H9 (cell line): Measurements from ENCODE around the gene MALAT1. TPM values are rescaled to one million over a fixed set of nuclear protein-coding genes. Genes with fewer than 3 reads are reported as not detected.

Source experiments
- DNase-seq: peaks from one replicate; pipeline ENCODE4 v3.0.0-alpha.2; 2017
- H2AFZ ChIP-seq: one replicate; pipeline ENCODE4 v1.6.1; 2013; ENCODE audit warnings: mild to moderate bottlenecking, low read length, control low read depth, moderate library complexity
- H2AK5ac ChIP-seq: 2 replicates; pipeline ENCODE4 v1.6.1; 2013; ENCODE audit warnings: low read length, control low read depth, mixed read lengths; ENCODE audit not compliant: insufficient read length
- H2BK120ac ChIP-seq: one replicate; pipeline ENCODE4 v1.6.1; 2013; ENCODE audit warnings: low read depth, mild to moderate bottlenecking, low read length, control low read depth, inconsistent platforms; ENCODE audit not compliant: poor library complexity, severe bottlenecking
- H2BK12ac ChIP-seq: 2 replicates; pipeline ENCODE4 v1.6.1; 2013; ENCODE audit warnings: low read length, control low read depth, mixed read lengths, low read depth; ENCODE audit not compliant: insufficient read length
- H2BK15ac ChIP-seq: 2 replicates; pipeline ENCODE4 v1.6.1; 2013; ENCODE audit warnings: low read depth, low read length, control low read depth
- H2BK20ac ChIP-seq: one replicate; pipeline ENCODE4 v1.6.1; 2013; ENCODE audit warnings: low read depth, mild to moderate bottlenecking, low read length, control low read depth, inconsistent platforms; ENCODE audit not compliant: poor library complexity, severe bottlenecking
- H2BK5ac ChIP-seq: 2 replicates; pipeline ENCODE4 v1.6.1; 2013; ENCODE audit warnings: low read length, control low read depth, mixed read lengths; ENCODE audit not compliant: insufficient read length
- H3K14ac ChIP-seq: 2 replicates; pipeline ENCODE4 v1.6.1; 2013; ENCODE audit warnings: low read length, control low read depth; ENCODE audit not compliant: insufficient read depth
- H3K18ac ChIP-seq: 2 replicates; pipeline ENCODE4 v1.6.1; 2013; ENCODE audit warnings: low read depth, mild to moderate bottlenecking, mixed read lengths, low read length, control low read depth; ENCODE audit not compliant: insufficient read length
- H3K23ac ChIP-seq: 2 replicates; pipeline ENCODE4 v1.6.1; 2013; ENCODE audit warnings: low read length, control low read depth, mixed read lengths, low read depth; ENCODE audit not compliant: insufficient read length
- H3K23me2 ChIP-seq: 2 replicates; pipeline ENCODE4 v1.6.1; 2013; ENCODE audit warnings: low read depth, mild to moderate bottlenecking, mixed read lengths, low read length, control low read depth; ENCODE audit not compliant: insufficient read length, poor library complexity, severe bottlenecking
- H3K27ac ChIP-seq: 2 replicates; pipeline ENCODE4 v1.5.1; 2013; ENCODE audit warnings: low read length, control low read depth, mixed read lengths, low read depth; ENCODE audit not compliant: insufficient read length
- H3K27me3 ChIP-seq: 2 replicates; pipeline ENCODE4 v1.6.1; 2013; ENCODE audit warnings: low read length, control low read depth, inconsistent platforms; ENCODE audit not compliant: insufficient read depth
- H3K4ac ChIP-seq: 2 replicates; pipeline ENCODE4 v1.6.1; 2013; ENCODE audit warnings: low read depth, mild to moderate bottlenecking, control low read depth, inconsistent platforms, low read length, moderate library complexity
- H3K4me1 ChIP-seq: 2 replicates; pipeline ENCODE4 v1.6.1; 2013; ENCODE audit warnings: low read length, control low read depth, inconsistent platforms; ENCODE audit not compliant: insufficient read depth
- H3K4me2 ChIP-seq: 2 replicates; pipeline ENCODE4 v1.6.1; 2013; ENCODE audit warnings: low read length, control low read depth, mixed read lengths; ENCODE audit not compliant: insufficient read length, insufficient read depth
- H3K56ac ChIP-seq: 2 replicates; pipeline ENCODE4 v1.6.1; 2013; ENCODE audit warnings: low read depth, mild to moderate bottlenecking, mixed read lengths, low read length, control low read depth; ENCODE audit not compliant: insufficient read length
- H3K79me1 ChIP-seq: 2 replicates; pipeline ENCODE4 v1.6.1; 2013; ENCODE audit warnings: low read depth, mild to moderate bottlenecking, moderate library complexity, low read length, control low read depth, inconsistent platforms; ENCODE audit not compliant: insufficient read depth, poor library complexity, severe bottlenecking
- H3K79me2 ChIP-seq: 2 replicates; pipeline ENCODE4 v1.6.1; 2013; ENCODE audit warnings: low read length, control low read depth, inconsistent platforms; ENCODE audit not compliant: insufficient read depth
- H3K9ac ChIP-seq: 2 replicates; pipeline ENCODE4 v1.6.1; 2013; ENCODE audit warnings: low read length, control low read depth, mixed read lengths; ENCODE audit not compliant: insufficient read length; ENCODE audit errors: extremely low read depth
- H3K9me3 ChIP-seq: one replicate; pipeline ENCODE4 v1.6.1; 2013; ENCODE audit warnings: low read depth, low read length, inconsistent platforms; ENCODE audit not compliant: control insufficient read depth
- H3T11ph ChIP-seq: one replicate; pipeline ENCODE4 v1.6.1; 2013; ENCODE audit warnings: mild to moderate bottlenecking, low read length, control low read depth, inconsistent platforms
- H4K20me1 ChIP-seq: one replicate; pipeline ENCODE4 v1.6.1; 2013; ENCODE audit not compliant: control insufficient read depth, insufficient read length, insufficient read depth
- H4K5ac ChIP-seq: 2 replicates; pipeline ENCODE4 v1.6.1; 2013; ENCODE audit warnings: low read depth, mild to moderate bottlenecking, mixed read lengths, low read length, control low read depth; ENCODE audit not compliant: insufficient read length
- H4K8ac ChIP-seq: replicated peaks from 2 replicates; pipeline ENCODE4 v1.6.1; 2013; ENCODE audit warnings: low read length, control low read depth, mixed read lengths, low read depth; ENCODE audit not compliant: insufficient read length
- H4K91ac ChIP-seq: 2 replicates; pipeline ENCODE4 v1.6.1; 2013; ENCODE audit warnings: low read depth, mild to moderate bottlenecking, moderate library complexity, mixed read lengths, low read length, control low read depth; ENCODE audit not compliant: insufficient read length
- H3K27ac Mint-ChIP-seq, 3 experiments: 2 replicates in 2 of 3; 3 replicates in 1 of 3; pipeline ENCODE4 v1.8.0; 2020 to 2021; ENCODE audit warnings: mixed read lengths in 3 of 3, mild to moderate bottlenecking in 1 of 3, moderate library complexity in 1 of 3
- H3K27me3 Mint-ChIP-seq: 2 replicates; pipeline ENCODE4 v1.8.0; 2021; ENCODE audit warnings: low read depth, mild to moderate bottlenecking, moderate library complexity, mixed read lengths
- H3K36me3 Mint-ChIP-seq, 3 experiments: 2 replicates in 2 of 3; 3 replicates in 1 of 3; pipeline ENCODE4 v1.8.0; 2020 to 2021; ENCODE audit warnings: low read depth in 3 of 3, mixed read lengths in 3 of 3; ENCODE audit not compliant: insufficient read depth in 1 of 3
- H3K4me1 Mint-ChIP-seq, 2 experiments: 2 replicates each; pipeline ENCODE4 v1.8.0; 2020; ENCODE audit warnings: mixed read lengths in 2 of 2
- H3K4me3 Mint-ChIP-seq, 2 experiments: 2 replicates in 1 of 2; 3 replicates in 1 of 2; pipeline ENCODE4 v1.8.0; 2020 to 2021; ENCODE audit warnings: mild to moderate bottlenecking in 2 of 2, mixed read lengths in 2 of 2, moderate library complexity in 1 of 2
- H3K9me3 Mint-ChIP-seq, 2 experiments: 2 replicates in 1 of 2; 3 replicates in 1 of 2; pipeline ENCODE4 v1.8.0; 2020; ENCODE audit warnings: mild to moderate bottlenecking in 2 of 2, mixed read lengths in 2 of 2, moderate library complexity in 1 of 2
- CTCF ChIP-seq: fragments of 200-600 bp; sonication (generic); conservative IDR thresholded peaks from 3 replicates; pipeline ENCODE4 v1.8.0; 2021; ENCODE audit warnings: antibody characterized with exemption, mild to moderate bottlenecking
- WGBS: extraction: QIAGEN DNeasy Blood & Tissue Kit; methylation state at CpG from one replicate; pipeline ENCODE4 v1.1.7; 2013; ENCODE audit warnings: missing lambda C conversion rate, low lambda C conversion rate, mixed read lengths; ENCODE audit not compliant: insufficient read length; ENCODE audit errors: extremely low coverage; 5-methylcytosine and 5-hydroxymethylcytosine counted together
- total RNA-seq: library from RNA; stranded (reverse); gene quantifications from 2 replicates; pipeline ENCODE4 v1.2.1, GENCODE V29; 2021

Gene MALAT1
- total RNA-seq, 1 experiment from 2014 or later: 1,934 TPM

GRCh38 chr11:65485920-65486219 is 13.0 kb upstream of the MALAT1 start:
- WGBS: no CpG with 5 or more reads among the region's 5 CpGs
- H3K4me1 Mint-ChIP-seq: peaks cover 64 to 66% of the 10 kb centered on the region in 2 experiments
- H2BK15ac ChIP-seq: no peak overlapping the region

More at GRCh38 chr11:65485920-65486219, 13.0 kb upstream of the MALAT1 start:
- Mint-ChIP-seq H3K36me3 (no peaks in the 10 kb centered on the region; a peak in 1 of 7 replicates), H3K4me3 (peak overlapping the region in 1 of 2 experiments; percentile 40; a peak in 1 of 5 replicates), H3K27me3 (peaks cover 6% of the 10 kb centered on the region), H3K27ac (peak overlapping the region; percentile 42 to 96 (median 82); a peak in 6 of 7 replicates), H3K9me3 (no peaks in the 10 kb centered on the region; a peak in 1 of 5 replicates)
- H3K14ac ChIP-seq: no peak overlapping the region
- no peak overlapping the region for H4K5ac ChIP-seq
- no peak overlapping the region for H3T11ph ChIP-seq
- H3K23ac ChIP-seq: no peak overlapping the region
- peak overlapping the region; percentile 61 for H3K18ac ChIP-seq
- H3K27me3 ChIP-seq: no peaks in the 10 kb centered on the region
- H3K9me3 ChIP-seq: no peaks in the 10 kb centered on the region
- H3K79me1 ChIP-seq: no peaks in the 10 kb centered on the region
- peaks cover 13% of the 10 kb centered on the region for H3K23me2 ChIP-seq
- H3K56ac ChIP-seq: no peak overlapping the region
- H4K91ac ChIP-seq: no peak overlapping the region
- no peak overlapping the region for H3K4me2 ChIP-seq
- H3K4me1 ChIP-seq: peaks cover 24% of the 10 kb centered on the region
- peak overlapping the region; percentile 55 for H2BK12ac ChIP-seq
- no peak overlapping the region for H2BK5ac ChIP-seq
- H4K20me1 ChIP-seq: no peaks in the 10 kb centered on the region
- TF ChIP-seq CTCF: no peak
- no peaks in the 10 kb centered on the region for H3K79me2 ChIP-seq
- no peak for DNase-seq
- no peak overlapping the region for H4K8ac ChIP-seq
- H3K27ac ChIP-seq: no peak overlapping the region
- H3K9ac ChIP-seq: no peak overlapping the region
- H2AFZ ChIP-seq: no peak overlapping the region
- H2AK5ac ChIP-seq: no peak overlapping the region
- no peak overlapping the region for H2BK20ac ChIP-seq
- H3K4ac ChIP-seq: no peak overlapping the region
- no peak overlapping the region for H2BK120ac ChIP-seq
